RPMI8226 (cell line): ENCODE measurements around the gene VPS54.
"Not testable (repeated sequence)": the region's sequence is repeated elsewhere in the genome, so short reads cannot be mapped to it uniquely, and the experiment has no call there.

ENCODE experiments used
- DNase-seq: peaks from one replicate; pipeline ENCODE4 v3.0.0-alpha.2; 2015

The VPS54 gene

DNA sequence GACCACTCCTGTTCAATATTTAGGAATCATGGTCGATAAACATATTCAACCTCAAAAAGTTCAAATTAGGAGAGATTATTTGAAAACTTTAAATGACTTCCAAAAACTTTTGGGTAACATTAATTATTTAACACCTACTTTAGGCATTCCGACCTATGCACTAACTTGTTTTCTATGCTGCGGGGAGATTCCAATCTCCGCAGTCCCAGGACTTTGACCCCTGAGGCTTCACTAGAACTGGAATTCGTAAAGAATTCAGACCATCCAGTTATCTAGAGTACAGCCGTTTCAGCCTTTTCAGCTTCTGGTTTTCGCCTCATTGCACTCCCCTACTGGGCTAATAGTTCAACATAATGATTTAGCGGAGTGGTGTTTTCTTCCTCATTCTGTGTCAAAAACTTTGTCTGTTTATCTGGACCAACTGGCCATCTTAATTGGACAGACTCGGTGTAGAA, 26.1 kb downstream of the VPS54 start:
- DNase-seq = not testable (repeated sequence)

DNA sequence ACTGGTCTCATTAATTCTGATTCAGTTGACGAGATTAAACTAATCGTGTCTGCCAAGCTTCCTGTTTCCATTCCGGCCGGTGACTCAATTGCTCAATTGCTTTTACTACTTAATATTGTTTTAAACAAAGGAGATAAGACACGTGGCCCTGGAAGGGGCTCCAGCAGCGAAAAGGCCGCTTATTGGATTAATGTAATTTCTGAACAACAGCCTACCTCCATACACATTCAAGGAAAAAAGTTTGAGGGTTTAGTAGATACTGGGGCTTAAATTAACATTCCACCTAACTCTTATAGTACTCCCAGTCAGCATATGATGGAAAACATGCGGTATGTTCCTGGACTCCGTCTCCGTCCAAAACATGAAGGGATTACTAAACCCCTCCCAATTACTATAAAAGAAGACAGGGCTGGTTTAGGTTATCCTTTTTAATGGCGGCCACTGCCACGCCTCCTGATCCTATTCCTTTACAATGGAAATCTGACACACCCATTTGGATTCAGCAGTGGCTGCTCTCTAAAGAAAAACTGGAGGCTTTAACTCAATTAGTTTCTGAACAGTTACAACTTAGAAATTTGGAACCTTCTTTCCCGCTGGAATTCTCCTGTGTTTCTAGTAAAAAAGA, 27.1 kb downstream of the VPS54 start:
- no peak for DNase-seq

DNA sequence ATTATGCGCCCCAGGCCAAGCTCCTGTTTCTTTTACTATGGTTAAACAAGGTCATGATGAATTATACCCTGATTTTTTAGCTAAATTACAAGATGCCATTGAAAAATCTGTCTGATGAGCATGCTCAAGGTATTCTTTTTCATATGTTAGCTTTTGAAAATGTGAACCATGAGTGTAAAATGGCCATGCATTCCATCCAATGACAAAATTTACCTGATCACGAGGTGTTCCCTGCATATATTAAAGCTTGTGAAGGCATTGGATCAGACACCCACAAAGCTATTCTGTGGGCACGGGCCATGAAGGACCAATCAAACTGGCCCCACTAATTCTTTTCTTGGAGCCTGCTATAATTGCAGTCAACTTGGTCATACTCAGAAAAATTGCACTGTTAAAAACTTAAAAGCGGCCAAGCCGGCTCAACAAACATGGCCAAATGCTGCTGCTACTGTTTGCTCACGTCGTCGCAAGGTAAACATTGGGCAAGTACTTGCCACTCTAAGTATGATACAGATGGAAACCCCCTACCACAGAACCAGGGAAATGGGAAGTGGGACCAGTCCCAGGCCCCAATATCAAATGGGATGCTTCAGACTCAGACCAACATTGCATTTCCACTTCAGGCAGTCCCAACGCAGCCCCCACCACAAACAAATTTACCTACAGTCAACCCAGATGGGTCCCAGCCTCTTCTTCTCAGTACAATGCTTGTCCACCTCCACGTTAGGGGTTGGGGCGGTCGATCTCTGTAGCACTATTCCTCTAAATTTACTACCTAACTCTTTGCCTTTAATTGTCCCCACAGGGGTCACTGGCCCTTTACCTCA, 27.8 kb downstream of the VPS54 start:
- DNase-seq = not testable (repeated sequence)

DNA sequence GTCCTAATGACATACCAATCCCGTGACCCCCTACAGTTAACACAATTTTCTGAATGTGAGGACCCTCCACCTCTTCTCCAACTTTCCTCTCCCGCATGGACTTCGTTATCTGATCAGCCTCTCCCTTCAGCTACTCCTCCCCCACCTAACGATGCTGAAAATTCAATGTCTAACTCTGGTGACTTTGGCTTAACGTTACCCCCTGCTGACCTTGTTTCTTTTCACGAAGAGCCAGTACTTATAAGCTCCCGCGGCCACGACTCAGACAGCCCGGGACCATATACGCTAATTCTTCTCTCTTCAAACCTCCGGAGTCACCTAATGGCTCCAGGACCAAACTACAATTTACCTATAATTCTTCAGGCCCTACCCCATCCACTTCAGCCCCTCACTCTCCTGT, 29.2 kb downstream of the VPS54 start:
- DNase-seq = no peak

DNA sequence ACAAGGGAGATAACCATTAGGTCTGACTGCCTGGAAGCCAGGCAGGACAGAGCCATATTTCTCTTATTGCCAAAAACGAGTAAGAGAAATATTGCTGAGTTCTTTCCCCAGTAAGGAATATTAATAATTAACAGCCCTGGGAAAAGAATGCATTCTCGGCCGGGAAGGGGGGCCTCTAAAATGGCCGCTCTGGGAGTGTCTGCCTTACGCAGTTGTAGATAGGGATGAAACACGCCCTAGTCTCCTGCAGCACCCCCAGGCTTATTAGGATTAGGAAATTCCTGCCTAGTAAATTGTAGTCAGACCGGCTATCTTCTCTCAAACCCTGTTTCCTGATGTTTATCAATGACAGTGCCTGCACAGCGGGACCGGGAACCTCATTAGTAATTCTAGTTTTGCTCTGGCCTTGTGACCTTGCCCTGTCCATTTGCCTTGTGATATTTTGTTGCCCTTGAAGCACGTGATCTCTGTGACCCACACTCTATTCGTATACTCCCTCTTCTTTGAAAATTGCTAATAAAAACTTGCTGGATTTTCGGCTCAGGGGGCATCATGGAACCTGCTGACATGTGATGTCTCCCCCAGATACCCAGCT, 30.3 kb downstream of the VPS54 start:
- not testable (repeated sequence) for DNase-seq

DNA sequence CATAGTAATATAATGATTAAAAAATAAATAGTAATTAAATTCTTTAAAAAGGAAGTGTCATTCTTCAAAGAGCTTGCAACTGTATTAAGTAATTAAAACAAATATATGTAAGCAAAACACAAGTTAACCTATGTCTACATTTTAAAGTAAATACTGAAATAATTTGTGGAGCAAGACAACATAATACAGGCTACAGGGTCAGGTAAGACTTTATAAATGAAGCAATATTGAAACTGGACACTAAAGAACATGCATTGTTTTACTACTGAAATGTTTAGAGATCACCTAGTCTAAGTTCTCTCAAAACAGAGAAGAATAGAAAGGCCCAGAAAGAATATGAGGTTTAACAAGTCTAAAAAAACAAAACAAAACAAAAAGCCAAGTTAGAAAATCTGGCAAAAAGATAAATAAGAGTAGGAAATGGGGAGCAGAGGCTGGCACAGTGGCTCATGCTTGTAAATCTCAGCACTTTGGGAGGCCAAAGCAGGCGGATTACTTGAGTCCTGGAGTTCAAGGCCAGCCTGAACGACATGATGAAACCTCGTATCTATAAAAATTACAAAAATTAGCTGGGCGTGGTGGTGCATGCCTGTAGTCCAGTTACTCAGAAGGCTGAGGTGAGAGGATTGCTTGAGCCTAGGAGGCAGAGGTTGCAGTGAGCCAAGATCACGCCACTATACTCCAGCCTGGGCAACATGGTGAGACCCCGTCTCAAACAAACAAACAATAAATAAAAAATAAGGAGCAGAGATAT, 34.4 kb downstream of the VPS54 start:
- no peak for DNase-seq

DNA sequence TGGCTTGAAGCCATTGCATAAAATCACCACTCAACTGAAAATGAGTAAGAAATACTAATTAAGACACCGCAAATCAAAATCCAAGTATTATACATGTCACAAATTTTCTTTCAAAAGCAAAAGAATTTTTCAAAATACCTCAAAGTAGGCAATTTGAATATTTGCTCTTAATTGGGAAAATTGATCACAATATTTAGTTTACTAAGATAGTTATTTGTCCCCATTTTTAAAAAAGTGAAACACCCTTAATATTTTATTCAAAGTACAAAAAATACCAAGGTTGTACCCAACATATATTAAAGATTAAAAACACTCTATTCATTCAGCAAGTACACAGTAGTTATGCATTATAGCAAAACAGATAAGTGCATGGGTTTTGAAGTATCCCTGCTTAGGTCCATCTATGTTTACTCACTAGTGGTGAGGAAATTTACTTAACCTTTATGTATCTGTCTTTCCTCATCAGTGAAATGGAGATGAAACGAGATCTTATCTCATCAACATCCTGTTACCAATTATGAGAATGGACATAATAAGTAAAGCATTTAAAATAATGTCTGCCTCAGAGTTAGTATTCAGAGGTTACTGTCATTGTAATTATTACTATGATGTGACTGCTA, 35.1 kb downstream of the VPS54 start:
- no peak for DNase-seq

DNA sequence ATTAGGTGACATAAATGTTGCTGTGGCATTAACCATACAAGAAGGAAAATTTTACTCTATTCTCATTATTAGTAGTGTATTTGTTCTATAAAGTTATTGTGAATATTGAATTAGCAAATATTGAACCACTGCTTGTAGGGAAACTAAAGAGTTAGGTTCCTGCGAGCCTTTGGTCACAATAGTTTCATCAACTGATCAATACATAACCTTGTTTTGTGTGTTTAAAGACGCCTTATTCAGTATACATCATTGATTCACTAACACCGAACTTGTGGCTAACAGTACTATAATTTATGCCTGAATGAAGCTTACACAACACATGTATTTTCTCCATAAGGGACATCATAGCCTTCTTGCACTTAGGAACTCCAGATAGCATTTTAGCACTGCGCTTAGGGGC, 36.9 kb downstream of the VPS54 start:
- DNase-seq = no peak

DNA sequence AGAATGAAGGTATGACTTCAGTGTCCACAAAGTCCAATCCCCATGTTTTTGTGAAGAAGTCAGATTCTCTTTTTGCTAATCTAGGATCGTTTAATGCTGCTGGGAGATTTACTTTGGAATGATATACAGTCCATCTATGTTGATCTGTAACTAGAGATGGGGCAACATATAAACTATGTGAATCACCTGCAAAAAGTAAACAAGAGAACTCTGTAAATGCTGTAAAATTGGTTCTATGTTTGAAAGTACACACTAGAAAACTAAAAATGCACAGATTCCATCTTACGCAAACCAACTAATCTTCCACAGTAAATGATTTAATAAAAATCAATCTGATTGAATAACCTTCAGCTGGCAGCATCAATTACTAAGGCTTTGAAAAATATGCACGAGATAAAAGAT, 37.5 kb downstream of the VPS54 start:
- no peak for DNase-seq

DNA sequence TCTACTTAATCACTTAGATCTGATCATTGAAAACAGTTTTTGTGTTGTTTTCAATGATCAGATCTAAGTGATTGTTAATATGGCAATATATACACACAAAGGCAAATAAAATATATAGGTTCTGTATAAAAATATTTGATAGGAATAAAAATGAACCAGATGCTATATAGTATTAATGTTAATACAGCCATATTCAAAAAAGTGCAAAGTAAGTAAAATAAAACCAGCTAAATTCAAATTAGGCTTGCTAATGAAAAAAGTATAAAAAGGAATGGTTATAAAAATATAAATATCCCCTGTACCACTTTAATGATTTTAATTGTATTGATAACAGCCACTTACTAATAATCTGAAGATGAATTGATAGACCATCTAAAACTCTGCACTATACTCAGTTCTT, 38.4 kb downstream of the VPS54 start:
- DNase-seq = no peak

DNA sequence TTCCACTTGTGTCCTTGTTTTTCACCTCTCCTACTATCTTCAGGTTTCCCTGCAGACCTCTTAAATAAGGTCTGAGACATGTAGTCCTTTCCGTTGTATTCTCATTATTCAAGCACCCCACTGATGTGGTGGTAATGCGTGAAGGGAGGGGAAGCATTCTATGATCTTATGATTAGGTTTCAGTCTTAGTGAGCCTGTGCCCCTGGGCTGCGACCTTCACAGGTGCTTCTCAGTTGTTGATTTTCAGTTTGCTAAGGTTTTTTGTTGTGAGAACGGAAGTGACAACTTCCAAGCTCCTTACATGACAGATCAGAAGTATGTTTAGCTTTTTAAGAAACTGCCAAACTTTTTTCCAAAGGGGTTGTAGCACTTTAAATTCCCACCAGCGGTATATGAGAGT, 41.3 kb downstream of the VPS54 start:
- DNase-seq = no peak

DNA sequence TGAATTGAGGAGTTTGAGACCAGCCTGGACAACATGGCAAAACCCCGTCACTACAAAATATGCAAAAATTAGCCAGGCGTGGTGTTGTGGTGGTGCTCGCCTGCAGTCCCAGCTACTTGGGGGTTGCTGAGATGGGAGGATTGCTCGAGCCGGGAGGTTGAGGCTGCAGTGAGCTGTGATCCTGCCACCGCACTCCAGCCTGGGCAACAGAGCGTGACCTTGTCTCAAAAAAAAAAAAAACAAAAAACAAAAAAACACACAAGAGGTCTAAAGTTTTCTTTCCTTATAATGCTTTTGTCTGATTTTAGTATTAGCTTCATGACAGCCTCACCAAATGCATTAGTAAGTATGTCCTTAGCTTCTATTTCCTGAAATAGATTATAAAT, 43.1 kb downstream of the VPS54 start:
- DNase-seq = no peak

DNA sequence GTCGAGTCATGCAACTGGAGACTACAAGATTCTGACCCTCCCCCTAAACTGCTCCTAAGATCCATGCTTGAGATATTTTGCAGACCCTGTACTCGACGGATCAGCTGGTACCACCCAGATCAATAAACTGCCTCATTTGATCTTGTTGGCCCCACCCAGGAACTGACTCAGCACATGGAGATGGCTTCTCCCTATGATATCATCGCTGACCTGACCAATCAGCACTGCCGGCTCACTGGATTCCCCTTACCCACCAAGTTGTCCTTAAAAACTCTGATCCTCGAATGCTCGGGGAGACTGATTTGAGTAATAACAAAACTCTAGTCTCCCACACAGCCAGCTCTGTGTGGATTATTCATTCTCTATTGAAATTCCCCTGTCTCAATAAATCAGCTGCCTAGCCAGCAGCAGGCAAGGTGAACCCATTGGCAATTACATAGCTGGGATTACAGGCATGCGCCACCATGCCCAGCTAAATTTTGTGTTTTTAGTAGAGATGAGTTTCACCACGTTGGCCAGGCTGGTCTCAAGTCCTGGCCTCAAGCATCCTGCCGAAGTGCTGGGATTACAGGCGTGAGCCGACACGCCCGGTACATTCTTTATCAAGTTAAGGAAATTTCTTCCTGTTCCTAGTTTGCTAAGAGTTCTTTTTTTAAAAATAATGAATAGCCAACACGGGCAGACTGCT, 43.6 kb downstream of the VPS54 start:
- DNase-seq = no peak

DNA sequence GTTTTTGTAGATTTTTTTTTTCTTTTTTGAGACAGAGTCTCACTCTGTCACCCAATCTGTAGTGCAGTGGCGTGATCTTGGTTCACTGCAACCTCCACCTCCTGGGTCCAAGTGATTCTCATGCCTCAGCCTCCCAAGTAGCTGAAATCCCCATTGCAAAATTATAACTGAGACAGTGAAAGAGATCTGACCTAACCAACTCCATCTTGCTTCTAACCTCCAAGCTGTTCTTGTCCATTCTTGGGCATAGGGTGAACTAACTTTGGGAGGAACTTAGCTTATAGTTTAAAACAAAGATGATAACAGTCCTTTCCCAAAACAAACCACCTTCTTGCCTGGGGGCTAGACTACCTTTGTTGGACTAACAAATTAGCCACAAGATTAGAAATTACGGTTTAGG, 44.2 kb downstream of the VPS54 start:
- not testable (repeated sequence) for DNase-seq

DNA sequence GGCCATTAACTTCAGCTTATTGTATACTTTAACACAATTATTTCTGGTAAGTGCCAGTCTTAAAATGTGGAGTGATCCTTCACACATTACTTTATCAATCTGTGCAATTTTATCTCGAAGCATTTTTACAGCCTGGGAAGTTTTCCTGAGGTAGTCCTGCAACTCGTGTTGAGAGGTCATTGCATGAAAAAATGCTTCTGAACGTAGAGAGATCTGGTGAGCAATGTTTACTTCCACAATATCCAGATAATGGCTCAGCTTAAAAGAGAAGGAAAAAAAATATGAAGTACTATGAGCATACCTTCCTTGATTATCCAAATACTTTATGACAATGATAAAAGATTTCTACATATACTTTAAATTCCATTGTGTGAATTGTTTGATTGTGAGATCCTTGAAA, 57.0 kb downstream of the VPS54 start:
- DNase-seq = no peak

DNA sequence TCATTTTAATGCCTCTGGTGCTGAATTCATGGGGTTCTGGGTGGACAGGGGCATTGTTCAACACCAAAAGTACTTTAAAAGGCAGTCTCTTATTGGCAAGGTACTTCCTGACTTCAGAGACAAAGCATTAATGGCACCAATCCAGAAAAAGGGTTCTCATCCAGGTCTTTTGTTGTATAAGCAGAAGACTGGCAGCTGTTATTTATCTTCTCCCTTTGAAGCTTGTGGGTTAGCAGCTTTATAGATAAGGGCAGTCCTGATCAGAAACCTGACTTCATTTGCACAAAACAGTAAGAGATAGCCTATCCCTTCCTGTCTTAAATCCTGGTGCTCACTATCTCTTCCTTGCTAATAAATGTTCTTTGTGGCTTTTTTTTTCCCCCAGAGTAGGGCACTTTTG, 68.8 kb downstream of the VPS54 start:
- DNase-seq = no peak

DNA sequence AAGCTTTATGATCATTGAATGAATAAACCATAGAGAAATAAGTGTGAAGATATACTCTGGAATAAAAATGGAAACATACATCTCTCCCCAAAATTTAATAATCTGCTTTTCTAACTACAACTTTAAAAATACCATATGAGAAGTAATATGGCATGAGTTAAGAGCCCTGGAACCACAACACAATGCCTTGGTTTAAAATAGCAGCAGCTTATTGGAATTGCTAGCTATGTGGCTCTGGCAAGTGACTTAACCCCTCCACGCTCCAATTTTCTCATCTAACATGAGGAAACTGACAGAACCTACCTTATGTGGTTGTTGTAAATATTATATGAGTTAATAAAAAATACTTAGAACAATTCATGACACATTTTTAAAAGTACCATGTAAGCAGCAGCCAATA, 76.4 kb downstream of the VPS54 start:
- DNase-seq = no peak

DNA sequence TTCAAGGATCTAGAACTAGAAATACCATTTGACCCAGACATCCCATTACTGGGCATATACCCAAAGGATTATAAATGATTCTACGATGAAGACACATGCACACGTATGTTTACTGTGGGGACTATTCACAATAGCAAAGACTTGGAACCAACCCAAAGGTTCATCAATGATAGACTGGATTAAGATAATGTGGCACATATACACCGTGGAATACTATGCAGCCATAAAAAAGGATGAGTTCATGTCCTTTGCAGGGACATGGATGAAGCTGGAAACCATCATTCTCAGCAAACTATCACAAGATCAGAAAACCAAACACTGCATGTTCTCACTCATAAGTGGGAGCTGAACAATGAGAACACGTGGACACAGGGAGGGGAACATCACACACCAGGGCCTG, 87.1 kb downstream of the VPS54 start:
- not testable (repeated sequence) for DNase-seq

DNA sequence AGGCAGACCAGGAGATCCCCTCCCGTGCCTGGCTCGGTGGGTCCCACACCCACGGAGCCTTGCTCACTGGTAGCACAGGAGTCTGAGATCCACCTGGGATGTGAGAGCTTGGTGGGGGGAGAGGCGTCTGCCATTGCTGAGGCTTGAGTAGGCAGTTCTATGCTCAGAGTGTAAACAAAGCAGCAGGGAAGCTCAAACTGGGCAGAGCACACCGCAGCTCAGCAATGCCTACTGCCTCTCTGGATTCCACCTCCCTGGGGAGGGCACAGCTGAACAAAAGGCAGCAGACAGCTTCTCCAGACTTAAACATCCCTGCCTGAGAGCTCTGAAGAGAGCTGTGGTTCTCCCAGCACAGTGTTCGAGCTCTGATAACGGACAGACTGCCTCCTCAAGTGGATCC, 92.4 kb downstream of the VPS54 start:
- DNase-seq = no peak

DNA sequence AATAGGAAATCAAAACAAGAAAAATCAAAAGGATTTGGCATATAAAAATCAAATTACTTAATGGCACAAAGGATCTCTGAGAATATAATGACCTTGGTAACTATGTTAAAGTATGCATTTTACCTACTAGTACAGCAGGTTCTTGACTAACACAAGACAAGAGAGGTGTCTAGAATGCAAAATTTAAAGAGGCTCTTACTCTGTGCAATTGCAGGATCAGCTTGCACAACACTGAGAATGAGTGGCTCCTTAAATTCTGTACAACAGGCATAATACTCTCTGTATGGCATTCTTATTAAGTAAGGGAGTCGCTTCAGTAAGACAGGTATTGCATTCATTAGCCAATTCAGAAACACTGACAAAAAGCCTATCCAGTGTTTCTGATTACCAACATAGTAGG, 104.9 kb downstream of the VPS54 start:
- no peak for DNase-seq

DNA sequence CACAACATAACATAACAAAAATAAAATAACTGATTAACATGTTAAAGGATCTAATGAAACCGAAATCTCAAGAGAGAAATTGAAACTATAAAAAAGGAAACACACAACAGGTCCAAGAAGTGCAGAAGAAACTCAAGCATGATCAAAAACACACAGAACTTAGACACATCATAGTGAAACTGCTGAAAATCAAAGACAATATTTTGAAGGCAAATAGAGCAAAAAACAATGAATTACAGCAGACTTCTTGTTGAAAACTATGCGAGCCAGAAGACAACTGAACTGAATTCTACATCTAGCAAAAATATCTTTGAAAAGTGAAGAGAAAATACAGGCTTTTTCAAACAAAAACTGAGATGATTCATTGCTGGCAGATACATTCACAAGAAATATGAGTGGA, 116.2 kb downstream of the VPS54 start:
- DNase-seq = no peak

DNA sequence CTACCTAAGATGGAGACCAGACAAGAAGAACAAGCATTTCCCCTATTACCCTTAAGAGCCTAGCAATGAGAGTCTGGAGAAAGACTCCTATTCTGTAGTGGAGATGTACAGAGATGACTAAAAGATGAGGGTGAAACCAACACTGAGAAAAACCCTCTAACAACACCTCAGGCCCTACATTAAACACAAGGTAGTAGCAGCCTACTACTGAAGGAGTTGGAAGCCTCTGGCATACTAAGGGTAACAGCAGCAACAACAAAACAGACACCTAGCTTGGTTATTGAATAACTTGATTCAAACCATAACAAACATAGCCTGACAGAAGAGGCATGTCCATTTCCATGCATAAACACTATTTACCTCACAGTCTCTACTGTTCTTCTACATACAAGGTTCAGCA, 117.1 kb downstream of the VPS54 start:
- DNase-seq = no peak
